Neural cell (in vitro differentiated cells): ENCODE measurements around the gene NOP10. TPM values are rescaled to one million over a fixed set of nuclear protein-coding genes. Genes with fewer than 3 reads are reported as not detected.

Source experiments
- H2AFZ ChIP-seq: fragments of 200-600, 300-800 bp; sonication (generic), shearing (Covaris generic); 2 replicates; pipeline ENCODE4 v1.6.0; 2014; ENCODE audit warnings: low read depth, mild to moderate bottlenecking, antibody characterized with exemption, low read length, moderate library complexity
- H3F3A ChIP-seq: fragments of 200-600 bp; shearing (Covaris generic); 2 replicates; pipeline ENCODE4 v1.6.1; 2016; ENCODE audit warnings: mild to moderate bottlenecking, moderate library complexity, mixed read lengths, antibody characterized with exemption, low read length; ENCODE audit not compliant: insufficient read depth, poor library complexity, severe bottlenecking
- H3K27ac ChIP-seq: fragments of 200-600, 300-800 bp; sonication (generic), shearing (Covaris generic); 2 replicates; pipeline ENCODE4 v1.5.1; 2014; ENCODE audit warnings: mild to moderate bottlenecking, low read length, moderate library complexity
- H3K27me3 ChIP-seq: fragments of 300-800, 200-600 bp; sonication (generic), shearing (Covaris generic); 2 replicates; pipeline ENCODE4 v1.6.0; 2014; ENCODE audit warnings: mild to moderate bottlenecking, low read depth, low read length, moderate library complexity; ENCODE audit not compliant: insufficient read depth
- H3K36me3 ChIP-seq: fragments of 300-800, 200-600 bp; sonication (generic), shearing (Covaris generic); 2 replicates; pipeline ENCODE4 v1.5.1; 2014; ENCODE audit warnings: mild to moderate bottlenecking, antibody characterized with exemption, low read length, moderate library complexity; ENCODE audit not compliant: insufficient read depth
- H3K4me2 ChIP-seq: fragments of 300-800, 200-600 bp; sonication (generic), shearing (Covaris generic); 2 replicates; pipeline ENCODE4 v1.6.0; 2014; ENCODE audit warnings: mild to moderate bottlenecking, low read length
- H3K4me3 ChIP-seq: fragments of 300-800, 200-600 bp; sonication (generic), shearing (Covaris generic); 2 replicates; pipeline ENCODE4 v1.5.1; 2014; ENCODE audit warnings: mild to moderate bottlenecking, low read length, moderate library complexity
- H3K79me2 ChIP-seq: fragments of 200-600 bp; shearing (Covaris generic); replicated peaks from 2 replicates; pipeline ENCODE4 v1.6.0; 2014; ENCODE audit warnings: mild to moderate bottlenecking, low read length, moderate library complexity; ENCODE audit not compliant: insufficient read depth
- H3K9ac ChIP-seq: fragments of 300-800, 200-600 bp; sonication (generic), shearing (Covaris generic); 2 replicates; pipeline ENCODE4 v1.6.1; 2016; ENCODE audit warnings: mild to moderate bottlenecking, low read length, mixed read lengths
- H3K9me2 ChIP-seq: fragments of 200-600 bp; shearing (Covaris generic); 2 replicates; pipeline ENCODE4 v1.6.1; 2016; ENCODE audit warnings: mild to moderate bottlenecking, low read length, mixed read lengths; ENCODE audit not compliant: insufficient read depth
- H3K9me3 ChIP-seq: fragments of 200-600, 300-800 bp; sonication (generic), shearing (Covaris generic); 2 replicates; pipeline ENCODE4 v1.6.1; 2016; ENCODE audit warnings: mild to moderate bottlenecking, mixed run types, low read length, moderate library complexity, mixed read lengths
- H4K20me1 ChIP-seq: fragments of 200-600 bp; shearing (Covaris generic); 2 replicates; pipeline ENCODE4 v1.6.1; 2016; ENCODE audit warnings: mild to moderate bottlenecking, mixed run types; ENCODE audit not compliant: insufficient read depth
- EP300 ChIP-seq: fragments of 450-650 bp; conservative IDR thresholded peaks from 2 replicates; pipeline ENCODE4 v1.6.1; 2014; ENCODE audit warnings: antibody characterized with exemption, mild to moderate bottlenecking, moderate library complexity; ENCODE audit not compliant: poor library complexity, severe bottlenecking
- EZH2 ChIP-seq: fragments of 200-600, 300-800 bp; shearing (Covaris generic), sonication (generic); IDR thresholded peaks from 2 replicates; pipeline ENCODE4 v1.6.1; 2014; ENCODE audit warnings: antibody characterized with exemption, low read length, borderline replicate concordance, mild to moderate bottlenecking; ENCODE audit not compliant: insufficient read depth, poor library complexity, severe bottlenecking
- MXI1 ChIP-seq: fragments of 450-650 bp; conservative IDR thresholded peaks from 2 replicates; pipeline ENCODE4 v1.6.1; 2014; ENCODE audit warnings: antibody characterized with exemption, mild to moderate bottlenecking; ENCODE audit not compliant: poor library complexity, severe bottlenecking
- POLR2AphosphoS5 ChIP-seq: IDR thresholded peaks from 2 replicates; pipeline ENCODE4 v1.6.1; 2012
- RAD21 ChIP-seq: fragments of 450-650 bp; conservative IDR thresholded peaks from 2 replicates; pipeline ENCODE4 v1.6.1; 2014; ENCODE audit warnings: antibody characterized with exemption, mild to moderate bottlenecking, moderate library complexity
- SMC3 ChIP-seq: fragments of 450-650 bp; conservative IDR thresholded peaks from 2 replicates; pipeline ENCODE4 v1.6.1; 2014; ENCODE audit warnings: antibody characterized with exemption, mild to moderate bottlenecking, moderate library complexity; ENCODE audit not compliant: poor library complexity
- TAF1 ChIP-seq: IDR thresholded peaks from 2 replicates; pipeline ENCODE4 v1.6.1; 2012; ENCODE audit warnings: low read depth
- polyA plus RNA-seq: library from polyadenylated mRNA; depleted of rRNA; stranded (reverse); fragments of >200 nt; gene quantifications from 2 replicates; pipeline ENCODE4 v1.2.3, GENCODE V29; 2014
- TF ChIP-seq, protein P1 (sequence below): fragments of 450-650 bp; IDR thresholded peaks from 2 replicates; pipeline ENCODE4 v1.5.1; 2014; ENCODE audit warnings: antibody characterized with exemption, mild to moderate bottlenecking, moderate library complexity; ENCODE audit not compliant: poor library complexity, severe bottlenecking
- TF ChIP-seq, protein P2 (sequence below): IDR thresholded peaks from 2 replicates; pipeline ENCODE4 v1.6.1; 2012; ENCODE audit warnings: borderline replicate concordance

NOP10 gene
- polyA plus RNA-seq, 1 donor from 2014 or later, result 263 TPM

DNA sequence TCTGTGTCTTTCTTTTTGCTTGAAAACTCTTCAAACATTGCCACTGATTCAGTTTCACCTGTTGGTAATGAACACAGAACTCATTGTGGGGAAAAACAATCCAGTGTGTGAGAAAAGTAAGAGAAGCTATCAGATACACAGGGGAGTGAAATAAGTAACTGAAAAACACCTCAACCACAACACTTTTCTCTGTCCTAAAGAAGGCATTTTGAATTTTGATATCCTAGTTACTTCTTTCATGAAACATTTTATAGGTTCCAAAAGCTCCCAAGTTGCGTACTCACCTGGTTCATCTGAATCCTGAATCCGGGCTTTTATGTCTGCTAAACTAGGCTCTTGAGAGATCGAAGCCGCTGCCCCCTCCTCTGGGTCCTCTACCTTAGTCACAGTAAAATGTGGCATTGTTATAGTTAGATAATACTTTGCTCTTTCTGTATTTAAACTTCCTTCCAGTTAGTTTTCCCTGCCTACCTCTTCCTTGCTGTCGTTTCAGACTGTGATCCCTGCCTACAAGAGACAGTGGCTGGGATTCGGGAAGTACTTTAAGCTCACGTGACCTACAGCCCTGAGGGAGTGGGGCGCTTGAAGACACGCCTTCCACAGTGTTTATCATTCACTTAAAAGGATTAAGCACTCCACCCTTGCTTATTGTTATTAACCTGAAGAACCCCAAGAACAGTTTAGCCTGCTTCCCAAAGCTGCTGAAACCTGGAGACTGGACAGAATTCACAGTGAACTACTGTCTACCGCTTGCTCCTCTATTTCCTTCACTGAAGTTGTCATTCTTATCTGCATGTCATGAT, 24.5 kb downstream of the NOP10 start:
- H3K9ac ChIP-seq, result no peak overlapping the region
- TF ChIP-seq, protein P1, sequence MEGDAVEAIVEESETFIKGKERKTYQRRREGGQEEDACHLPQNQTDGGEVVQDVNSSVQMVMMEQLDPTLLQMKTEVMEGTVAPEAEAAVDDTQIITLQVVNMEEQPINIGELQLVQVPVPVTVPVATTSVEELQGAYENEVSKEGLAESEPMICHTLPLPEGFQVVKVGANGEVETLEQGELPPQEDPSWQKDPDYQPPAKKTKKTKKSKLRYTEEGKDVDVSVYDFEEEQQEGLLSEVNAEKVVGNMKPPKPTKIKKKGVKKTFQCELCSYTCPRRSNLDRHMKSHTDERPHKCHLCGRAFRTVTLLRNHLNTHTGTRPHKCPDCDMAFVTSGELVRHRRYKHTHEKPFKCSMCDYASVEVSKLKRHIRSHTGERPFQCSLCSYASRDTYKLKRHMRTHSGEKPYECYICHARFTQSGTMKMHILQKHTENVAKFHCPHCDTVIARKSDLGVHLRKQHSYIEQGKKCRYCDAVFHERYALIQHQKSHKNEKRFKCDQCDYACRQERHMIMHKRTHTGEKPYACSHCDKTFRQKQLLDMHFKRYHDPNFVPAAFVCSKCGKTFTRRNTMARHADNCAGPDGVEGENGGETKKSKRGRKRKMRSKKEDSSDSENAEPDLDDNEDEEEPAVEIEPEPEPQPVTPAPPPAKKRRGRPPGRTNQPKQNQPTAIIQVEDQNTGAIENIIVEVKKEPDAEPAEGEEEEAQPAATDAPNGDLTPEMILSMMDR, result no peak
- TF ChIP-seq SMC3 (no peak), MXI1 (no peak)

DNA sequence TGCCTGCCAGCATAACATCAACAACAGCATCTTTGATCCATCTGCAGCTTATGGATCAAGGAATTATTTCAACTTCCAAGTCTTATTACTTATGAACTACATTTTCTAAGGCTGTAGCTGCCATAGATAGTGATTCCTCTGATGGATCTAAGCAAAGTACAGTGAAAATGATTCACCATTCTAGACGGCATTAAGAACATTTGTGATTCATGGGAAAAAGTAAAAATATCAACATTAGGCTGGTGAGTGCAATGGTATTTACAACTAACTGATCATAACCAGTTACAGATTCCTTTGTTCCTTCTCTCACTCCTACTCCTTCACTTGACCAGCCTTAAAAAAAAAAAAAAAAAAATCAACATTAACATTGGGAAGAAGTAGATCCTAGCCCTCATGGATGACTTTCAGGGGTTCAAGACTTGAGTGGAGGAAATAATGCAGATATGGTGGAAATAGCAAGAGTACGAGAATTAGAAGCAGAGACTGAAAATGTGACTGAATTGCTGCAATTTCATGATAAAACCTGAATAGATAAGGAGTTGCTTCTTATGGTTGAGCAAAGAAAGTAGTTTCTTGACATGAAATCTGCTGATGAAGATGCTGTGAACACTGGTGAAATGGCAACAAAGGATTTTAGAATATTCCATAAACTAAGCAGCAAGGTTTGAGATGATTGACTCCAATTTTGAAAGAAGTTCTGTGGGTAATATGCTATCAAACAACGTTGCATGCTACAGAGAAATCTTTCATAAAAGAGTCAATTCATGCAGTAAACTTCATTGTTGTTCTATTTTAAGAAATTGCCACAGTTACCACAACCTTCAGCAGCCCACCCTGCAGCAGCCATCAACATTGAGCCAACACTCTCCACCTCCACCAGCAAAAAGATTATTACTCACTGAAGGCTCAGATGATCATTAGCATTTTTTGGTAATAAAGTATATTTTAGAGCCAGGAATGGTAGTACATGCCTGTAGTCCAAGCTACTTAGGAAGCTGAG, 28.1 kb downstream of the NOP10 start:
- Histone ChIP-seq H3K9ac (no peak overlapping the region), H2AFZ (no peak overlapping the region), H4K20me1 (no peaks in the 10 kb centered on the region), H3K9me3 (no peaks in the 10 kb centered on the region), H3K27me3 (no peaks in the 10 kb centered on the region), H3F3A (no peaks in the 10 kb centered on the region), H3K36me3 (no peaks in the 10 kb centered on the region), H3K4me2 (no peak overlapping the region), H3K27ac (no peak overlapping the region), H3K79me2 (no peaks in the 10 kb centered on the region), H3K4me3 (no peak overlapping the region), H3K9me2 (no peaks in the 10 kb centered on the region)
- TF ChIP-seq TAF1 (no peak), MXI1 (no peak), EZH2 (no peak), RAD21 (no peak), POLR2AphosphoS5 (no peak), EP300 (no peak)

More for the DNA sequence above, 24.5 kb downstream of the NOP10 start:
- H3K27ac ChIP-seq, result no peak overlapping the region
- no peaks in the 10 kb centered on the region for H3K79me2 ChIP-seq
- H3K36me3 ChIP-seq, result no peaks in the 10 kb centered on the region
- no peak overlapping the region for H3K4me2 ChIP-seq
- peak overlapping the region; percentile 30 for H3K4me3 ChIP-seq
- H3K27me3 ChIP-seq, result no peaks in the 10 kb centered on the region
- H4K20me1 ChIP-seq, result no peaks in the 10 kb centered on the region
- no peak overlapping the region for H2AFZ ChIP-seq
- H3F3A ChIP-seq, result no peaks in the 10 kb centered on the region
- H3K9me3 ChIP-seq, result no peaks in the 10 kb centered on the region
- H3K9me2 ChIP-seq, result no peaks in the 10 kb centered on the region

DNA sequence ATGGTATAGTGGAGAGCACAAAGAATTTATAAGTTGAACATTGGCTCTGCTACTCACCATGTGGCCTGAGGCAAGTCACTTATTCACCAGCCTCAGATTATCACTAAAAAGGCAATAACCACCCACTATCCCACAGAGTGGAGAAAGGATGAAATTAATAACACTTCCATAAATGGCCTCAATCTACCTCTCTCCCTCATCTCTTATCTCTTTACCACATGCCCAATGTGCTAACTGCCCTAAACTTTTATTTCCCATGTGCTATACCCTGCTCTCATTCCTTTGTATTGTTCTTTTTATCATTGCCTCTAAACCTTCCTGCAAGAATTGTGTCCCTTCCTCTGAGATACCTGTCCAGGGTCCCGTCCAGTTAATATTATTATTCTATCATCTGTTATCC, 31.4 kb downstream of the NOP10 start:
- H3K9me3 ChIP-seq, result no peaks in the 10 kb centered on the region
- no peak overlapping the region for H2AFZ ChIP-seq
- TF ChIP-seq MXI1, result no peak
- no peak for TF ChIP-seq SMC3
- TF ChIP-seq RAD21, result no peak
- no peak for TF ChIP-seq TAF1
- TF ChIP-seq, protein P2, sequence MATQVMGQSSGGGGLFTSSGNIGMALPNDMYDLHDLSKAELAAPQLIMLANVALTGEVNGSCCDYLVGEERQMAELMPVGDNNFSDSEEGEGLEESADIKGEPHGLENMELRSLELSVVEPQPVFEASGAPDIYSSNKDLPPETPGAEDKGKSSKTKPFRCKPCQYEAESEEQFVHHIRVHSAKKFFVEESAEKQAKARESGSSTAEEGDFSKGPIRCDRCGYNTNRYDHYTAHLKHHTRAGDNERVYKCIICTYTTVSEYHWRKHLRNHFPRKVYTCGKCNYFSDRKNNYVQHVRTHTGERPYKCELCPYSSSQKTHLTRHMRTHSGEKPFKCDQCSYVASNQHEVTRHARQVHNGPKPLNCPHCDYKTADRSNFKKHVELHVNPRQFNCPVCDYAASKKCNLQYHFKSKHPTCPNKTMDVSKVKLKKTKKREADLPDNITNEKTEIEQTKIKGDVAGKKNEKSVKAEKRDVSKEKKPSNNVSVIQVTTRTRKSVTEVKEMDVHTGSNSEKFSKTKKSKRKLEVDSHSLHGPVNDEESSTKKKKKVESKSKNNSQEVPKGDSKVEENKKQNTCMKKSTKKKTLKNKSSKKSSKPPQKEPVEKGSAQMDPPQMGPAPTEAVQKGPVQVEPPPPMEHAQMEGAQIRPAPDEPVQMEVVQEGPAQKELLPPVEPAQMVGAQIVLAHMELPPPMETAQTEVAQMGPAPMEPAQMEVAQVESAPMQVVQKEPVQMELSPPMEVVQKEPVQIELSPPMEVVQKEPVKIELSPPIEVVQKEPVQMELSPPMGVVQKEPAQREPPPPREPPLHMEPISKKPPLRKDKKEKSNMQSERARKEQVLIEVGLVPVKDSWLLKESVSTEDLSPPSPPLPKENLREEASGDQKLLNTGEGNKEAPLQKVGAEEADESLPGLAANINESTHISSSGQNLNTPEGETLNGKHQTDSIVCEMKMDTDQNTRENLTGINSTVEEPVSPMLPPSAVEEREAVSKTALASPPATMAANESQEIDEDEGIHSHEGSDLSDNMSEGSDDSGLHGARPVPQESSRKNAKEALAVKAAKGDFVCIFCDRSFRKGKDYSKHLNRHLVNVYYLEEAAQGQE, result no peak
- TF ChIP-seq EZH2, result no peak
- no peak for TF ChIP-seq POLR2AphosphoS5
- TF ChIP-seq EP300, result no peak
- TF ChIP-seq, protein P1, result no peak
- no peaks in the 10 kb centered on the region for H3F3A ChIP-seq
- no peaks in the 10 kb centered on the region for H3K9me2 ChIP-seq
- no peak overlapping the region for H3K4me3 ChIP-seq
- H3K36me3 ChIP-seq, result no peaks in the 10 kb centered on the region
- H3K9ac ChIP-seq, result no peak overlapping the region
- no peak overlapping the region for H3K27ac ChIP-seq
- no peaks in the 10 kb centered on the region for H4K20me1 ChIP-seq
- no peaks in the 10 kb centered on the region for H3K27me3 ChIP-seq
- no peak overlapping the region for H3K4me2 ChIP-seq
- no peaks in the 10 kb centered on the region for H3K79me2 ChIP-seq
